Panc1 (cell line): Measurements from ENCODE around the gene TADA2B. TPM values are rescaled to one million over a fixed set of nuclear protein-coding genes. Genes with fewer than 3 reads are reported as not detected.

Experiments used
- ATAC-seq: fragments of 200-7000 bp; cut with Tn5 transposase; 2 replicates; pipeline ENCODE4 v1.9.1; 2020; ENCODE audit warnings: mild to moderate bottlenecking, moderate library complexity
- BruUV-seq: library from RNA; stranded (reverse); fragments of 400-500 nt; replicated peaks from 2 replicates; lab custom pipeline; 2021; lab: Mats Ljungman, UMichigan
- CTCF ChIA-PET: fragments of 300-600 bp; sonication (Branson Sonifier 250); formaldehyde crosslinking; loops from one replicate; lab custom pipeline; 2022; ENCODE audit warnings: antibody characterized with exemption; lab: Charles Lee
- POLR2A ChIA-PET: fragments of 300-600 bp; sonication (Branson Sonifier 250); formaldehyde crosslinking; loops from one replicate; lab custom pipeline; 2022; ENCODE audit warnings: antibody characterized with exemption; lab: Charles Lee
- DNase-seq: peaks from one replicate; pipeline ENCODE4 v3.0.0-alpha.2; 2010; ENCODE audit warnings: low read depth, low spot score
- H3K27ac ChIP-seq: 2 replicates; pipeline ENCODE4 v1.5.1; 2011; ENCODE audit warnings: mild to moderate bottlenecking, low read length, inconsistent platforms
- H3K27me3 ChIP-seq: fragments of 200-500 bp; sonication (Bioruptor generic); 2 replicates; pipeline ENCODE4 v1.6.0; 2014; ENCODE audit warnings: low read length, inconsistent platforms; ENCODE audit not compliant: control insufficient read depth, insufficient read depth
- H3K36me3 ChIP-seq: fragments of 200-500 bp; sonication (Bioruptor generic); 2 replicates; pipeline ENCODE4 v1.5.1; 2014; ENCODE audit warnings: inconsistent platforms, mild to moderate bottlenecking, low read length, moderate library complexity; ENCODE audit not compliant: control insufficient read depth, insufficient read depth
- H3K4me1 ChIP-seq: 2 replicates; pipeline ENCODE4 v1.5.1; 2011; ENCODE audit warnings: inconsistent platforms, mild to moderate bottlenecking, low read length, moderate library complexity; ENCODE audit not compliant: control insufficient read depth, insufficient read depth
- H3K4me3 ChIP-seq, 2 experiments: 2 replicates each; pipeline ENCODE4 v1.5.1; 2011 to 2012; ENCODE audit warnings: low read depth in 2 of 2, low read length in 2 of 2, mild to moderate bottlenecking in 2 of 2, inconsistent platforms in 1 of 2, moderate library complexity in 1 of 2
- H3K9me3 ChIP-seq: fragments of 200-500 bp; sonication (Bioruptor generic); 2 replicates; pipeline ENCODE4 v1.5.1; 2014; ENCODE audit warnings: low read depth, mild to moderate bottlenecking, inconsistent platforms, low read length, moderate library complexity; ENCODE audit not compliant: control insufficient read depth, insufficient read depth
- CTCF ChIP-seq: fragments of 450-650 bp; IDR thresholded peaks from 2 replicates; pipeline ENCODE4 v1.5.1; 2017; ENCODE audit warnings: mild to moderate bottlenecking
- POLR2AphosphoS5 ChIP-seq: IDR thresholded peaks from 2 replicates; pipeline ENCODE4 v1.6.1; 2012; ENCODE audit warnings: mild to moderate bottlenecking, low read depth, low read length, moderate library complexity
- REST ChIP-seq, 2 experiments: IDR thresholded peaks; 2 replicates each; pipeline ENCODE4 v1.6.1; 2011 to 2012; ENCODE audit warnings: low read depth in 2 of 2, control low read depth in 1 of 2, low read length in 1 of 2, mild to moderate bottlenecking in 1 of 2, moderate library complexity in 1 of 2; ENCODE audit not compliant: insufficient read depth in 1 of 2
- SIN3A ChIP-seq: IDR thresholded peaks from 2 replicates; pipeline ENCODE4 v1.6.1; 2012; ENCODE audit warnings: low read depth, mild to moderate bottlenecking, low read length, moderate library complexity, borderline replicate concordance; ENCODE audit not compliant: insufficient read depth
- TCF7L2 ChIP-seq: IDR thresholded peaks from 2 replicates; pipeline ENCODE4 v1.6.1; 2011; ENCODE audit warnings: mild to moderate bottlenecking, low read depth, low read length, inconsistent platforms
- in situ Hi-C: cut with HindIII; loops from 2 replicates; pipeline ENCODE4 v1.10.0; 2016; ENCODE audit warnings: low sequenced_read_pairs, low pct_unique_long_range_greater_than_20kb
- intact Hi-C: fragments of 100-400 bp; cut with micrococcal nuclease; formaldehyde crosslinking; loops from one replicate; pipeline ENCODE4 v1.10.0; 2022; ENCODE audit not compliant: unreplicated experiment
- total RNA-seq: library from RNA; stranded (reverse); gene quantifications from one replicate; pipeline ENCODE4 v1.2.1, GENCODE V29; 2021; ENCODE audit not compliant: unreplicated experiment

TADA2B gene
- total RNA-seq, 1 experiment from 2014 or later: 17.6 TPM

GRCh38 chr4:7001271-7001670 is 41.9 kb upstream of the TADA2B start:
- Histone ChIP-seq H3K36me3 (peaks cover 3% of the 10 kb centered on the region), H3K9me3 (no peaks in the 10 kb centered on the region), H3K27me3 (no peaks in the 10 kb centered on the region), H3K4me1 (no peaks in the 10 kb centered on the region), H3K27ac (no peak overlapping the region), H3K4me3 (no peak overlapping the region)
- CTCF ChIA-PET: no interaction called here
- ATAC-seq: no peak
- TF ChIP-seq TCF7L2: no peak
- no peak for TF ChIP-seq CTCF
- no peak for TF ChIP-seq REST (IDR thresholded peaks at IDR 0.05; ENCODE audit: insufficient read depth in 1 of 2, low read depth in 2 of 2, low read length in 1 of 2)
- TF ChIP-seq SIN3A: no peak
- no peak for TF ChIP-seq POLR2AphosphoS5
- intact Hi-C loops: no loop called here
- in situ Hi-C loops: no loop called here
- no peak for DNase-seq
- no TSS peak for BruUV-seq
- POLR2A ChIA-PET: no interaction called here

- in situ Hi-C loops: no loop called here
- DNase-seq: no peak
- Histone ChIP-seq H3K9me3 (no peaks in the 10 kb centered on the region), H3K4me1 (no peaks in the 10 kb centered on the region), H3K36me3 (peaks cover 3% of the 10 kb centered on the region; the same call in 1 of the 2 replicates), H3K27ac (no peak overlapping the region), H3K27me3 (no peaks in the 10 kb centered on the region), H3K4me3 (no peak overlapping the region)
- ChIA-PET POLR2A (no interaction called here), CTCF (no interaction called here)
- intact Hi-C loops: no loop called here
- BruUV-seq: no TSS peak
- ATAC-seq: no peak
- TF ChIP-seq CTCF (no peak), SIN3A (no peak), REST (IDR thresholded peaks at IDR 0.05; ENCODE audit: insufficient read depth in 1 of 2, low read depth in 2 of 2, low read length in 1 of 2) (no peak), POLR2AphosphoS5 (no peak), TCF7L2 (no peak)
Observed at GRCh38 chr4:7002336-7002735, 40.8 kb upstream of the TADA2B start.
